ENCODE results near the gene B3GNT5. TPM values are rescaled to one million over a fixed set of nuclear protein-coding genes. Genes with fewer than 3 reads are reported as not detected.
A peak's percentile ranks its signal among the peaks of the same experiment; 100 is the strongest.

B3GNT5 gene
- total RNA-seq, 1 experiment from 2014 or later: 22.8 TPM

DNA sequence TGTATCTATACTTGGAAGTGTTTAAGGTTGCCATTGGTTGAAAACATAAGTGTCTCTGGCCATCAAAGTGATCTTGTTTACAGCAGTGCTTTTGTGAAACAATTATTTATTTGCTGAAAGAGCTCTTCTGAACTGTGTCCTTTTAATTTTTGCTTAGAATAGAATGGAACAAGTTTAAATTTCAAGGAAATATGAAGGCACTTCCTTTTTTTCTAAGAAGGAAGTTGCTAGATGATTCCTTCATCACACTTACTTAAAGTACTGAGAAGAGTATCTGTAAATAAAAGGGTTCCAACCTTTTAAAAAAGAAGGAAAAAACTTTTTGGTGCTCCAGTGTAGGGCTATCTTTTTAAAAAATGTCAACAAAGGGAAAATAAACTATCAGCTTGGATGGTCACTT is 19.7 kb downstream of the B3GNT5 start:
- Histone ChIP-seq H3K36me3 (ENCODE audit: control insufficient read depth, insufficient read depth, low read length) (no peaks in the 10 kb centered on the region), H3K9me3 (ENCODE audit: control insufficient read depth, insufficient read depth, low read depth, low read length) (no peaks in the 10 kb centered on the region), H3K4me3 (ENCODE audit: low read depth in 2 of 2, low read length in 2 of 2) (no peak overlapping the region), H3K4me1 (ENCODE audit: control insufficient read depth, insufficient read depth, low read length) (peaks cover 12% of the 10 kb centered on the region), H3K27ac (ENCODE audit: low read length) (no peak overlapping the region), H3K27me3 (ENCODE audit: control insufficient read depth, insufficient read depth, low read length) (no peaks in the 10 kb centered on the region)
- intact Hi-C loops (cut with micrococcal nuclease; ENCODE audit: unreplicated experiment): no loop called here
- in situ Hi-C loops (cut with HindIII; ENCODE audit: low pct_unique_long_range_greater_than_20kb, low sequenced_read_pairs): no loop called here
- DNase-seq (ENCODE audit: low read depth, low spot score): no peak
- POLR2A ChIA-PET: no interaction called here
- CTCF ChIA-PET: interaction anchor here (0.5 kb wide), 1 partner anchor 120 kb away, joined by 8 read pairs; no protein-coding TSS in a partner anchor
- TF ChIP-seq SIN3A (IDR thresholded peaks at IDR 0.05; ENCODE audit: borderline replicate concordance, insufficient read depth, low read depth, low read length): no peak
- no peak for TF ChIP-seq POLR2AphosphoS5 (IDR thresholded peaks at IDR 0.05; ENCODE audit: low read depth, low read length)
- TF ChIP-seq, protein P1, sequence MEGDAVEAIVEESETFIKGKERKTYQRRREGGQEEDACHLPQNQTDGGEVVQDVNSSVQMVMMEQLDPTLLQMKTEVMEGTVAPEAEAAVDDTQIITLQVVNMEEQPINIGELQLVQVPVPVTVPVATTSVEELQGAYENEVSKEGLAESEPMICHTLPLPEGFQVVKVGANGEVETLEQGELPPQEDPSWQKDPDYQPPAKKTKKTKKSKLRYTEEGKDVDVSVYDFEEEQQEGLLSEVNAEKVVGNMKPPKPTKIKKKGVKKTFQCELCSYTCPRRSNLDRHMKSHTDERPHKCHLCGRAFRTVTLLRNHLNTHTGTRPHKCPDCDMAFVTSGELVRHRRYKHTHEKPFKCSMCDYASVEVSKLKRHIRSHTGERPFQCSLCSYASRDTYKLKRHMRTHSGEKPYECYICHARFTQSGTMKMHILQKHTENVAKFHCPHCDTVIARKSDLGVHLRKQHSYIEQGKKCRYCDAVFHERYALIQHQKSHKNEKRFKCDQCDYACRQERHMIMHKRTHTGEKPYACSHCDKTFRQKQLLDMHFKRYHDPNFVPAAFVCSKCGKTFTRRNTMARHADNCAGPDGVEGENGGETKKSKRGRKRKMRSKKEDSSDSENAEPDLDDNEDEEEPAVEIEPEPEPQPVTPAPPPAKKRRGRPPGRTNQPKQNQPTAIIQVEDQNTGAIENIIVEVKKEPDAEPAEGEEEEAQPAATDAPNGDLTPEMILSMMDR (IDR thresholded peaks at IDR 0.05): no peak
- TF ChIP-seq TCF7L2 (IDR thresholded peaks at IDR 0.05; ENCODE audit: low read depth, low read length): no peak
- TF ChIP-seq, protein P2, sequence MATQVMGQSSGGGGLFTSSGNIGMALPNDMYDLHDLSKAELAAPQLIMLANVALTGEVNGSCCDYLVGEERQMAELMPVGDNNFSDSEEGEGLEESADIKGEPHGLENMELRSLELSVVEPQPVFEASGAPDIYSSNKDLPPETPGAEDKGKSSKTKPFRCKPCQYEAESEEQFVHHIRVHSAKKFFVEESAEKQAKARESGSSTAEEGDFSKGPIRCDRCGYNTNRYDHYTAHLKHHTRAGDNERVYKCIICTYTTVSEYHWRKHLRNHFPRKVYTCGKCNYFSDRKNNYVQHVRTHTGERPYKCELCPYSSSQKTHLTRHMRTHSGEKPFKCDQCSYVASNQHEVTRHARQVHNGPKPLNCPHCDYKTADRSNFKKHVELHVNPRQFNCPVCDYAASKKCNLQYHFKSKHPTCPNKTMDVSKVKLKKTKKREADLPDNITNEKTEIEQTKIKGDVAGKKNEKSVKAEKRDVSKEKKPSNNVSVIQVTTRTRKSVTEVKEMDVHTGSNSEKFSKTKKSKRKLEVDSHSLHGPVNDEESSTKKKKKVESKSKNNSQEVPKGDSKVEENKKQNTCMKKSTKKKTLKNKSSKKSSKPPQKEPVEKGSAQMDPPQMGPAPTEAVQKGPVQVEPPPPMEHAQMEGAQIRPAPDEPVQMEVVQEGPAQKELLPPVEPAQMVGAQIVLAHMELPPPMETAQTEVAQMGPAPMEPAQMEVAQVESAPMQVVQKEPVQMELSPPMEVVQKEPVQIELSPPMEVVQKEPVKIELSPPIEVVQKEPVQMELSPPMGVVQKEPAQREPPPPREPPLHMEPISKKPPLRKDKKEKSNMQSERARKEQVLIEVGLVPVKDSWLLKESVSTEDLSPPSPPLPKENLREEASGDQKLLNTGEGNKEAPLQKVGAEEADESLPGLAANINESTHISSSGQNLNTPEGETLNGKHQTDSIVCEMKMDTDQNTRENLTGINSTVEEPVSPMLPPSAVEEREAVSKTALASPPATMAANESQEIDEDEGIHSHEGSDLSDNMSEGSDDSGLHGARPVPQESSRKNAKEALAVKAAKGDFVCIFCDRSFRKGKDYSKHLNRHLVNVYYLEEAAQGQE (IDR thresholded peaks at IDR 0.05; ENCODE audit: insufficient read depth in 1 of 2, low read depth in 2 of 2, low read length in 1 of 2): no peak
- BruUV-seq (replicated peaks): no TSS peak
- no peak for ATAC-seq

DNA sequence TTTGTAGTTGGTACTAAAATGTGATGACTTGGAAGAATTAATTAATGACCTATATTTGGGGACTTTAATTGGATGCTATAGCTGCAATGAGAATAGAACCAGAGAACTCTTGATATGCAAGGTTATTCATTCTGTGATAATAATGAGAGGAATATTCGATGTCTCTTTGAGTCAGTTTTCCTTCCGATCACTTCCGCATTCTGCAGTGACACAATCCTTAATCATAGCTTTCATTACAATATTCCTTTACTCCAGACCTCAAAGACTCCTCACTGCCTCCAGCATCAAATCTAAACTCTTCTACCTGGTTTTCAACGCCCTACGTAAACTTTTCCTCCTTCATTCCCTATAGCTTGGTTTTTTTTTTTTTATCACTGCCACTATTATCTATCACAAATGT is 21.6 kb downstream of the B3GNT5 start:
- Histone ChIP-seq H3K4me1 (ENCODE audit: control insufficient read depth, insufficient read depth, low read length) (peaks cover 12% of the 10 kb centered on the region), H3K27ac (ENCODE audit: low read length) (no peak overlapping the region), H3K9me3 (ENCODE audit: control insufficient read depth, insufficient read depth, low read depth, low read length) (no peaks in the 10 kb centered on the region), H3K27me3 (ENCODE audit: control insufficient read depth, insufficient read depth, low read length) (no peaks in the 10 kb centered on the region), H3K4me3 (ENCODE audit: low read depth in 2 of 2, low read length in 2 of 2) (no peak overlapping the region), H3K36me3 (ENCODE audit: control insufficient read depth, insufficient read depth, low read length) (no peaks in the 10 kb centered on the region)
- DNase-seq (ENCODE audit: low read depth, low spot score) (no peak), ATAC-seq (peak; percentile 49; the same call in 1 of the 2 replicates)
- TF ChIP-seq, protein P2 (IDR thresholded peaks at IDR 0.05; ENCODE audit: insufficient read depth in 1 of 2, low read depth in 2 of 2, low read length in 1 of 2): no peak
- TF ChIP-seq POLR2AphosphoS5 (IDR thresholded peaks at IDR 0.05; ENCODE audit: low read depth, low read length) (no peak), TCF7L2 (IDR thresholded peaks at IDR 0.05; ENCODE audit: low read depth, low read length) (no peak), SIN3A (IDR thresholded peaks at IDR 0.05; ENCODE audit: borderline replicate concordance, insufficient read depth, low read depth, low read length) (no peak)
- TF ChIP-seq, protein P1 (IDR thresholded peaks at IDR 0.05): no peak
- POLR2A ChIA-PET: no interaction called here
- BruUV-seq (replicated peaks): no TSS peak
- in situ Hi-C loops (cut with HindIII; ENCODE audit: low pct_unique_long_range_greater_than_20kb, low sequenced_read_pairs) (no loop called here), intact Hi-C loops (cut with micrococcal nuclease; ENCODE audit: unreplicated experiment) (no loop called here)
- CTCF ChIA-PET: no interaction called here

Data from Panc1 (cell line).